NCI-H2196 treated with DMSO at 0.1 percent for 48 hours (cell line): Measurements from ENCODE around the gene LRP1-AS.
A peak's percentile ranks its signal among the peaks of the same experiment; 100 is the strongest.

ENCODE experiments used
- DNase-seq: peaks from one replicate; lab custom pipeline; 2025; ENCODE audit not compliant: unreplicated experiment; lab: John Stamatoyannopoulos, UW

LRP1-AS gene

GRCh38 chr12:57146961-57147944 is at the start of gene LRP1-AS:
Gene LRP1-AS (minus strand): TSS chr12:57147619.
- DNase-seq: no peak

- DNase-seq: no peak
These were observed 49.5 kb upstream of the LRP1-AS start for GRCh38 chr12:57196956-57197355.

DNA sequence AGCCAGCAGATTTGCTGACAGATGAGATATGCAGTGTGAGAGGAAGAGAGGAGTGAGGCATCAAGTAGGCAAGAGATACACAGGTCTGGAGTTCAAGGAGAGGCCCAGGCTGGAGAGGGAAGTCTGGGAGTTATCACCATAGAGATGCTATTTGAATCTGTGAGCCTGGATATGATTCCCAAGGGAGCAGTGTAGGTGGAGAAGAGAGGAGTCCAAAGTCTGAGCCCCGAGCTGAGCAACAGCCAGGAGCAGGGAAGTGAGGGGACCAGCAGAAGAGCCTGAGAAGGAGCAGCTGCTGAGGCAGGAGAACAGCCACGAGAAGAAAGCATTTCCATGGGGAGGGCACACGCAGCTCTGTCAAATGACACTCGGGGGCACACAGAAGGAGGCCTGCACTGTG is 49.0 kb upstream of the LRP1-AS start:
- DNase-seq: no peak

DNA sequence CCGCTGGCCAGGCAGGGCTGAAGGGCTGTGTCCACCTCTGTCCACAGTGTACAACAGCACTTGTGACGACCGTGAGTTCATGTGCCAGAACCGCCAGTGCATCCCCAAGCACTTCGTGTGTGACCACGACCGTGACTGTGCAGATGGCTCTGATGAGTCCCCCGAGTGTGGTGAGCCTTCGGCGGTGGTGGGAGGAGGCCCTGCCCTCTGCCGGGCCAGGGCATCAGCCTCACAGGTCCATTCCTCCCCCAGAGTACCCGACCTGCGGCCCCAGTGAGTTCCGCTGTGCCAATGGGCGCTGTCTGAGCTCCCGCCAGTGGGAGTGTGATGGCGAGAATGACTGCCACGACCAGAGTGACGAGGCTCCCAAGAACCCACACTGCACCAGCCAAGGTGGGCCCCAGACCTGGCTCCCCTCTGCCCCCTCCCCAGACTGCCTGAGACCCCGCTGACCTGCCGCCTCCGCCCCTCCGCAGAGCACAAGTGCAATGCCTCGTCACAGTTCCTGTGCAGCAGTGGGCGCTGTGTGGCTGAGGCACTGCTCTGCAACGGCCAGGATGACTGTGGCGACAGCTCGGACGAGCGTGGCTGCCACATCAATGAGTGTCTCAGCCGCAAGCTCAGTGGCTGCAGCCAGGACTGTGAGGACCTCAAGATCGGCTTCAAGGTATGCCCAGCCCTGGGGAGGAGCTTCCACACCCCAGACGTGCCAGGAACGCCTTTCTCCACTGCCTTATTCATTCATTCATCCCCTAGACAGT is 48.4 kb upstream of the LRP1-AS start:
- no peak for DNase-seq

DNA sequence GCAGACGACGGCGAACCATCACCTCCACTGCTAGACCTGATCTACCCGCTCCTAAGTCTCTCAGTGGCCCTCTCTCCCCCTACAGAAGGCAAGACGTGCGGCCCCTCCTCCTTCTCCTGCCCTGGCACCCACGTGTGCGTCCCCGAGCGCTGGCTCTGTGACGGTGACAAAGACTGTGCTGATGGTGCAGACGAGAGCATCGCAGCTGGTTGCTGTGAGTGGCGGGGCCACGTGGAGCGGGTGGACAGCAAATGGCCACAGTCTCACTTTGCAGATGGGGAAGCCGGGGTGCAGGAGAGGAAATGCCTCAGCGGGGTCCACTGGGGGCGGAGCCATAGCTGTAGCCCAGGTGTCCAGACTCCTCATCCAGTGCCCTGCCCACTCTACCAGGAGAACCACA is 47.8 kb upstream of the LRP1-AS start:
- DNase-seq: no peak

GRCh38 chr12:57194253-57194652 is 46.8 kb upstream of the LRP1-AS start:
- DNase-seq: no peak

DNA sequence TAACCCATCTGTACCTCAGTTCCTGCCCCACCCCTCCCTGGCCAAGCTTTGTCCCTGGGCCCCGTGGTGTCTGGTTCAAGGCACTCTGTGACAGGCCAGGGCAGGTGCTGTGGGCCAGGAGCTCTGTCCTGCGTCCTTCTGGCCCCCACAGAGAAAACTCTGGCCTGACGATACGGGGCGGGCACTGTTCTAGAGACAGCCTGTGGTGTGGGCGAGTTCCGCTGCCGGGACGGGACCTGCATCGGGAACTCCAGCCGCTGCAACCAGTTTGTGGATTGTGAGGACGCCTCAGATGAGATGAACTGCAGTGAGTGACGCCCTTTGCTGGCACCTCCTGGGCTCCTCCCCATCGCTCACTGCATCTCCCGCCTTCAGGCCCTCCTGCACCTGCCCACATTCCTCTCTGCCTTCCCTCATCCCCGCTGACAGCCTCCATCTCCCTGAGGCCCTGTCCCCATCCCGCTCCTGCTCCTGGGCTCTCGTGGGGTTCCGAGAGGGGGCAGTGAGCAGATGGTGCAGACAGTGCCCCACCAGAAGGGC is 46.4 kb upstream of the LRP1-AS start:
- DNase-seq: no peak

- no peak for DNase-seq
These were observed 45.5 kb upstream of the LRP1-AS start for GRCh38 chr12:57192920-57193319.

DNA sequence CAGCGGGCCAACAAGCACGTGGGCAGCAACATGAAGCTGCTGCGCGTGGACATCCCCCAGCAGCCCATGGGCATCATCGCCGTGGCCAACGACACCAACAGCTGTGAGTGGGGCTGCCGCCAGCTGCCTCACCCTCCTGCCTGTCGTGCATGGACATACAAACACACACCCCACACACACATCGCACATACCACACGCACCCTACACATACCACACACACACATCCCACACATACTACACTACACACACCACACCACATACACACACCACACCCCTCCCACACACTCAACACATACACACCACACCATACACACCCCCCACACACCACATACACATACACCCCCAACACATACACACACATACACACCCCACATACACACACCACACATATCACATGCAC is 44.0 kb upstream of the LRP1-AS start:
- no peak for DNase-seq

DNA sequence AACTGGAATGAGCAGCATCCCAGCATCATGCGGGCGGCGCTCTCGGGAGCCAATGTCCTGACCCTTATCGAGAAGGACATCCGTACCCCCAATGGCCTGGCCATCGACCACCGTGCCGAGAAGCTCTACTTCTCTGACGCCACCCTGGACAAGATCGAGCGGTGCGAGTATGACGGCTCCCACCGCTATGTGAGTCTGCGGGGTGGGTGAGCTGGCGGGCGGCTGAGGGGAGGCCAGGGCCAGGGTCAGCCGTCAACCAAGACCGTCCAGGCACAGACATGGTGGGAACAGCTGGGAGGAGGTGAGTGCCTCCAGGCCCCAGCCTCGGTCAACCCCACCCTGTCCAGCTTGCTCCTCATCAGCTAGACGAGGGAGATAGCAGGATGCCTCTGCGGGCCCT is 43.4 kb upstream of the LRP1-AS start:
- no peak for DNase-seq

GRCh38 chr12:57190037-57190436 is 42.6 kb upstream of the LRP1-AS start:
- no peak for DNase-seq

DNA sequence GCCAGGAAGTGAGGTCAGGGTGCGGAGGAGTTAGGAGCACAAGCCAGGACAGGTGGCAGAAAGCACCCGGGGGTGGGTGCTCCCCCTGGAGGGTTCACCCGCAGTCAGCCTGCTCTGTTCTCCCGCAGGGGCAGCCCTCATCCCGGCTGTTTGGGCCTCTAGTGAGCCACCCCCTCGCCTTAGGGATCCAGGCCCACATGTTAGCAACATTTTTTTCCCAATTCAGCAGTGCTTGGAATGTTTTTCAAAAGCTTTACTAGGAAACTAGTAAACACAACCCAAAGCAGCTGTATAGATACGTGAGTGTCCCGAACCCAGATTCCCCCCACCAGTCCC is 40.6 kb upstream of the LRP1-AS start:
- no peak for DNase-seq

GRCh38 chr12:57187222-57188089 is 40.0 kb upstream of the LRP1-AS start:
- DNase-seq: no peak

DNA sequence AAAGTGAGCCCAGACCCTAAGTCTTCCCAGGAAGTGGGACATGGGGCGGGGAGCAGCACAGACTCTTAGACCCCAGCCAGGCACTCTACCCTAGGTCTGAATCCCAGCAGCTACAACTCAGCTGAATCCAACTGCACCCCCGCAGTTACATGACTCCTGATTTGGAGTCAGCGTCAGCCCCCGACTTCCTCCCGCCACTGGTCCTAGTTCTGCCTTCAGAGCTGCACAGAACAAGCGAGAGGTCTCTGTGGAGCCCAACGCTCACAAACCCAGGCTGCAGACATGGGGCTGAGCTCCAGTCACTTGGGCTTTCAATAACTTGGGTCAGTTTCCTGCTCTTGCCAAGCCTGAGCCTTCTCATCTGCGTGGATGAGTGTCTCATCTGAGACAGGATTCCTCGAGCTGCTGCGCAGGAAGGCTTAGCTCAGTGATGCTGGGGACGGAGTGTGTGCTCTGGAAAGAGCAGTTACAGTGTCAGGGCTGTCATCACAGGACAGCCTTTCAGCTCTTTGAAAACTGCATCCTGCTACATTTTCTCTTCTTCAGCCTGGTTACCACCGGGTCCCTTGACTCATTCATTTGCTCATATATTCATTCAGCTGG is 38.6 kb upstream of the LRP1-AS start:
- no peak for DNase-seq

GRCh38 chr12:57185403-57185802 is 38.0 kb upstream of the LRP1-AS start:
- DNase-seq: no peak

- no peak for DNase-seq
These were observed 36.7 kb upstream of the LRP1-AS start for GRCh38 chr12:57183939-57184725.

- DNase-seq: peak; percentile 52
These were observed 35.6 kb upstream of the LRP1-AS start for GRCh38 chr12:57182918-57183575.

DNA sequence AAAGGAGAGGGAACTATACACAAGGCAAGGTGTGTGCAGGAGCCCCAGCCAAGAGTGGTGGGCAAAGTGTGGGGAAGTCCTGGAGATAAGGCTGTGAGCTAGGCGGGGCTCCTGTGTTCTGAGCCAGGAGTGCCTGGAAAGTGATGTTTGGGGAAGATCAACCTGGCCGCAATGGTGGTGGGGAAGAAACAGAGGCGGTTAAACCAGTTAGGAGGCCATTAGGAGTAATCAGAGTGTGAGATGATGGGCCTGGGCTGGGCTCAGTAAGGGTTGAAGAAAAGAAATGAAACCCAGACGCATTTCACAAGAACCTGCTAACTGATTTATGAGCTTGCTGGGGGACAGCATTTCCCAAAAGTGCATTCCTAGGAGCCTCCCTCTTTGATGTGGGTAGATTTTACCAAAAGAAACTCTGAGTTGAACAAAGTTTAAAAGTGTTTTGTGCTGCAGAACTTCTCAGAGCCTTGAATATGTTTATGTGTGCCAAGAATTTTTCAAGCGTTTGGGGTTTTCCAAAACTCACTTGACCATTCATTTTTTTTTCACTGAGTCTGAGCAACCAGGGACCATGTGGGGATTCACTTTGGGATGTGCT is 34.2 kb upstream of the LRP1-AS start:
- DNase-seq: no peak

DNA sequence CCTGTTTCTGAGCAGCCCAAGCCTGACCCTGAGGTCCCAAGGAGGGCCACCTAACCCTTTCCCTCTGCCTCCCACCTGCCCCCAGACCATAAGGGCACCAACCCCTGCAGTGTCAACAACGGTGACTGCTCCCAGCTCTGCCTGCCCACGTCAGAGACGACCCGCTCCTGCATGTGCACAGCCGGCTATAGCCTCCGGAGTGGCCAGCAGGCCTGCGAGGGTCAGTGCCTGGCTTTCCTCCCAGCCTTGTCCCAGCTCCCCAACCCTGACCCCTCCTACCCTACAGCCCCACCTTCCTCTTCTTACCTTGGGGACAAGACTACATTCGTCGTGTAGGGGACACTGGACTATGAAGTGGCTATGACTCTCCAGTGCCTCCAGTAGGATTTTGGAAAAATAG is 33.7 kb upstream of the LRP1-AS start:
- no peak for DNase-seq
